AG08396 (cell line): ENCODE results near the gene FAHD1.

Source experiments
- DNase-seq: peaks from one replicate; pipeline ENCODE4 v3.0.0; 2012; ENCODE audit warnings: low spot score, mixed read lengths

The FAHD1 gene

DNA sequence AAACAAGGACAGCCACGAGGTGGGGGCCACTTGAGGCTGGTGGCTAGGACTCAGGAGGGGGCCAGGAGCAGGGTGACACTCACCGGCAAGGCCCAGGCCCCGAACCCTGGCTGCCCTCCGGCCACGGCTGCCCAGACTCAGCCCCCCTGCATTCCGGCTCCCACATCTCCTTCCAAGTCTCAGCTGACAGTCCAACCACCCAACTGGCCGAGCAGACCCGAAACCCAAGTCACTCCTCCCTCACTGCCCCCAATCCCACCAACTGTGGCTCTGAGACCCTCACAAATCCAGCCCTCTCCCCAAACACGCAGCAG is 9.8 kb upstream of the FAHD1 start:
- no peak for DNase-seq

DNA sequence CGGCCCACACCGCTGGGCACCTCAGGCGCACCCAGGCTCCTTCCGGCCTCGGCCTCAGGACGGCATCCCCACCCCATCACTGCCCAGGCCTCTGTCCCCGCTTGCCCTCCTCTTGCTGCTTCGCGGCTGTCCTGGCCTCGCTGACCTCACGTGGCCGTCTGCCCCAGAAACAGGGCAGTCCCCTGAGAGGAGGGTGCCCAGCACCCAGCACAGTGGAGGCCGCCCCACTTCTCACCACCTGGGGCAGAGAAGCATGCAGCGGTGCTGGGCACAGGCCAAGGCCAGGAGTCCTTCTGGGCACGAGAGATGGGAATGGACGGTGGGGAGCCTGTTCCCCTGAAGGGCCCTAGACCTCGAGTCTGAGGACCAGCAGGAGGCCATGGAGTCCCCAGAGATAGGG is 9.3 kb upstream of the FAHD1 start:
- DNase-seq: no peak

DNA sequence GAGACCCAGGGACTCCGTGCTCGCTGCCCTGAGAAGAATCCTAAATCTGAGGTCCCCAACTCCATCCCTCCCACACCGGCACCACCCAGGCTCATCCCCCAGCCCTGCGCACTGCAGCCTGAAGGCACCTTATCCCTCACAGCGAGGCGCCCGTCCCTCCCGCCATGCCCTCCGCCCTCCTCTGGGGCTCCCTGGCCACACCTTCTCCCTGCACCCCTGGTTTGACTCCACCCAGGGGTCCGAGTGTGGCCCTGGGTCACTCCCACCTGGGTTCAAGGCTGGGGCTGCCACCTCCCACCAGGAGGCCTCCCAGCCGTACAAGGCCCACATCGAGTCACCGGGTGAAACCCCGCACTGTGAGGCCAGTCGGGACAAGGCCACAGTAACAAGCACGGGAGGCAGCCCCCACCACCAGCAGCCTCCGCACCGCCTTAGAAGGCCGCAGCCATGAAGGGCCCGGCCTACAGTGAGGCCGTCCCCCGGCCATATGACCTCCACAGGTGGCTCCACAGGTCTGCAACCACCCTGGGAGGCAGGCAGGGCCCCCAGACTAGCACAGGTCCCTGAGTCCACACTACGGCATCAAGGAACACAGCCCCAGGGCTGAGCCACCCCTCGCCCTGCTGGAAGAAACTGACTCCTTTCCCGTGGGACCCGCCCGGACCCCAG is 8.7 kb upstream of the FAHD1 start:
- DNase-seq: no peak

DNA sequence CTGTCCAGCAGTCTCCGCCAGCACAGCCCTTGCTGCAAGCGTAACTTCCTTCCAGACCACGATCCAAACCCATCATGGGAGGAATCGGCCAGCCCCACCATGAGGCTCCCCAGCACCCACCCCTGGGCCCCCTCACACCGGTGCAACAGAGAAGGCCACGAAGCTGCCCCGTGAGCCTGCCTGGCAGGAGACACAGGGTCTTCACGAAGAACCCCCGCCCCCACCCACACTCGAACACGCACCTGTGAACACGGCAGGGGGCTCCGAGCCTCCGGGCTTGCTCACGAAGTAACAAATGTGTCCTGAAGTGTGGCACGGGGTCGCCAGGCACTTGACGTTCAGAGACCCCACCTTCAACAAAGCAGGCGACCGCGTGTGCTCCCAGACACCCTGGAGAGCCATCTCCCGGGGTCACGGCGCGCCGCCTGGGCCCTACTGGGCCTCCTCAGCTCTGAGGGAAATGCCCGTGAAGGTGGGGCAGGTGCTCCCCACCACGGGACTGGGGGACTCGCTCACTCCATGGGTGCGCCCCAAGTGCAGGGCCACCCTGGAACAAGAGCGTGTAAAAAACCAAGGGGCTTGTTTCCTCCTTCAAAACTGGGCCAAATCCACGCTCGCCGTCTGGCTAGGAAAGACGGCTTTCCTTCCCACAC is 8.0 kb upstream of the FAHD1 start:
- no peak for DNase-seq

DNA sequence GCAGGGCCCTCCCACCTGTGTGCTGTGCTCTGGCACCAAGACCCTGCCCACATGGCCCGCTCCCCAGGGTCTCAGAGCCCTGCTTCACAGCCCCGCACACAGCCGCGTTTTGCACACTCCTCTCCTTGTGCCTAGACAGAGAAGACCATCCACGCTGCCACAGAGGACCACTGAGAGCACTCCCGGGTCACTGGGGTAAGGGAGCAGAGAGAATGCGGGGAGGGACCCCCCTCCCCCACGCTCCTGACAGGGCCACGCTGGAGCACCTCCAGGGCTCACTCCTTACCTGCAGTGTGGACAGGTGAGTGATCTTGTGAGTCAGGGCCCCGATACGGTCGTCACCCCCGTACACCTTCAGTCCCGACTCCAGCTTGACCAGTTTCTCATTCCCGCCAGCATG is 7.4 kb upstream of the FAHD1 start:
- no peak for DNase-seq

DNA sequence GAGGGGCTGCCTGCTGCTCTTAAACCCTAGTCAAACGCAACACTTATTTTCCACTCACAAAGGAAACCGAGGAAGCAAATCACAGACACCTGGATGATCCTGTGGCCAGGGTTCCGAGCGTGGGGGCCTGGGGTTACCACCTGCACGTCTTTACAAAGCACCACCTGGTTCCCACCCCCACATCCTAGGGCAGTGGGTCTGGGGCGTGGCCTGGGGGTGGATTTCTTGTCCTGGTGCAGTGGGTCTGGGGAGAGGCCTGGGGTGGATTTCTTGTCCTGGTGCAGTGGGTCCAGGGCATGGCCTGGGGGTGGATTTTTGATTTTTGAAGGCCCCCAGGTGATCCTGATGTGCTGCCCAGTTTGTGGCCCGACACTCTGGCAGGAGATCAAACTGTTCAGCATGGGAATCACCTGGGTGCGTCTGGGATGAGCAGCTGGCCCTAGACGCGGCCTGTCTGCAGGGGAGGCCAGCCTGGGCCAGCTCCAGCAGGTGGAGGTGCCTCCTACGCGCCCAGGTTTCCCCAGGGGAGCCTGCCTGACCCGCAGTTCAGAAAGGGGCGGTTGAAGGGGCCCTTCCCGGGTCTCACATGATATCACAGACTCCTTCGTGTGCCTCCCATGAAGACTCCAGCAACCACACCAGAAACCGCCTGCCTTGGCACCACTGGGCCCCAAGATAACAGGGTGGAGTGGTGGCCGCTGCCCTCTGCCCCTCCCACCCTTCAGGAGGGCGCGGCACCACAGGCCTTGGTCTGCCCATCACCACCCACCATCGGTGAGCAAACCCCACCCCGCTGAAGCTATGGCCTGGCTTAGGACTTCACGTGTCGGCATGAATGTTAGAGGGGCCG is 6.7 kb upstream of the FAHD1 start:
- DNase-seq: no peak

DNA sequence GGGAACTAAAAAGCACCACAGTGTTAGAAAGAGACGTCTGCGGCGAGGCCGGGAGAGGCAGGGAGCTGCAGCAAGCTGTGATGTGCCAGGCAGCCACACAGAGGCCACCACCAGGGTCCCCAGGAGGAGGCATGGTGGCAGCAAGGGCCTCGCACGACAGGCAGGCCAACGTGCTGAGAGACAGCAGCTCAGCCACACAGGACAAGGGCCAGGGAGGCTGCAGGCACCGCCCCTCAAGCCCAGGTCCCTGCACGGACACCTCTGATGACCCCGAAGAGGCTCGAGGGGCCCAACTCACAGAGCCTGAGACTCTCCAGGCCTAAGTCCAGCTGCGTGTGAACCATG is 6.1 kb upstream of the FAHD1 start:
- no peak for DNase-seq

DNA sequence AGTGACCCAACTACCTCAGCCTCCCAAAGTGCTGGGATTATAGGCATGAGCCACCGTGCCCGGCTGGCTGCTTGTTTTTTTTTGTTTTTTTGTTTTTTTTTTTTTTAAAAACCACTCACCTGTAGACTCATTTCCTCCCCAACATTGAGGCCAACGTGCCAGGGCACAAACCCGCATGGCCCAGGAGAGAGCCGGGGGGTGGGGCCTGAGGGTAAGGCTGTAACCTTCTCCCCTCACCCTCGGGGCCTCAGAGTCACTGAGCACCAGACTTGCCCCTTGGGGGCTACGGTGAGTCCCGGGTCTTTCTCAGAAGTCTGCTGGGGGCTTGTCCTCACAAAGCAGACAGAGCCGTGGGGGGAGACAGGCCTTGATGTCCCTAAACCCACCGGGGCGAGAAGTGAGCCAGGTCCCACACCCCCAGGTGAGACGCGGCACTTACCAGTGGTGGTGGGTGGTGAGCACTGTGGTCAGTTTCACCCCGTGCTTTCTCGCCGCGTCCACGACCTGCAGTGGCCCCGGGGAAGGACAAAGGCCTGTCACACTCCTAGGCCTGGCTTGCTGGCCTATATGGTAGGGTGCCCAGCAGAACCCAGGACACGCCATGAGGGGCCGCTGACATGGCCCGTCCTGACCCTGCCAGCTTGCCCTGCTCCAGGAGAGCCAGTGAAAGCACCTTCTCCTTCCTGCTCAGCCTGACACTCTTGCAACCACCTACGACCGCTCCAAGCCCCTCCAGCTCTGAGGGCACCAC is 5.0 kb upstream of the FAHD1 start:
- no peak for DNase-seq

DNA sequence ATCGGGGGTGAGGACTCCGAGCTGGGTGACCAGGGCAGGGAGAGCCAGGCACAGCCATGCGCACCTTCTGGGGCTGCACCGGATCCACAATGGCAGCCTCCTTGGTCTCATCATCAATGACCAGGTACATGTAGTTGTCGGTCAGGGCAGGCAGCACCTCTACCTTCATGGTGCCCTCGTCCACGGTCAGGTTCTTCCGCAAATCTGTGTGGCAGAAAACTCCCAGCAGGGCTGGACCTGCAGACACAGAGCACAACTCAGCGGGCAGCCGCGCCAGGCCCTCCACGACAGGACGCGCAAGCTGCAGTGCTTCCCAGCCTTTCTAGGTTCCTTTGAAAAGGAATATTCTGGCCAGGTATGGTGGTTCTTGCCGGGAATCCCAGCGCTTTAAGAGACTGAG is 4.2 kb upstream of the FAHD1 start:
- no peak for DNase-seq

DNA sequence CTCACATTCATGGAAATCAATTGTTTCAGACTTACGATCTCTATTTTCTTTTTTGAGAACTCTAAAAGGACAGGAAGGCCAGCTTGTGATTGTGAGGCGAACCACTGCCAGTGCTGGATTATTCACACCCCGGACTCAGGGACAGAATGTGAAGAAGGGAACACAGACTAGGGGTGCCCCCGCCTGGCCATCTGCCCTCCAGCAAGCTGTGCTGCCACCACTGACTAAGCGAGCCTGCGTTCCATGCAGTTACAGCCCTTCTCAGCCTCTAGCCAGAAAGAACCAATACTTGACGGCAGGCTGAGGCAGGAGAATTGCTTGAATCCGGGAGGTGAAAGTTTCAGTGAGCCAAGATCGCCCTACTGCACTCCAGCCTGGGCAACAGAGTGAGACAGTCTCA is 3.2 kb upstream of the FAHD1 start:
- peak; percentile 57 for DNase-seq

DNA sequence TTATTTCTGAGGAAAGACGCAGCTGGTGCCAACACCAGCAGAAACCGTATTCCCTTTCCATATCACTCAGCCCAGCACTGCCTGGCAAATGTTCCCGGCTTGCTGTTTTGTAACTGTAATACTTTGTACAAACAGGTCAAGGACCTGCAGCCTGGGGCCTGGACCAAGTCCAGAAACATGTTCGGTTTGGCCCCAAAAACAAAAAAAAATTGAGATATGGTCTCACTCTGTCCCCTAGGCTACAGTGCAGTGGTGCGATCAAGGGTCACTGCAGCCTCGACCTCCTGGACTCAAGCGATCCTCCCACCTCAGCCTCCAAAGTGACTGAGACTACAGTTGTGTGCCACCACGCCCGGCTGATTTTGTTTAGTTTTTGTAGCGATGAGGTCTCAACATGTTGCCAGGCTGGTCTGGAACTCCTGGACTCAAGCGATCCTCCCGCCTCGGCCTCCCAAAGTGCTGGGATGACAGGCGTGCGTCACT is 1.6 kb upstream of the FAHD1 start:
- no peak for DNase-seq

DNA sequence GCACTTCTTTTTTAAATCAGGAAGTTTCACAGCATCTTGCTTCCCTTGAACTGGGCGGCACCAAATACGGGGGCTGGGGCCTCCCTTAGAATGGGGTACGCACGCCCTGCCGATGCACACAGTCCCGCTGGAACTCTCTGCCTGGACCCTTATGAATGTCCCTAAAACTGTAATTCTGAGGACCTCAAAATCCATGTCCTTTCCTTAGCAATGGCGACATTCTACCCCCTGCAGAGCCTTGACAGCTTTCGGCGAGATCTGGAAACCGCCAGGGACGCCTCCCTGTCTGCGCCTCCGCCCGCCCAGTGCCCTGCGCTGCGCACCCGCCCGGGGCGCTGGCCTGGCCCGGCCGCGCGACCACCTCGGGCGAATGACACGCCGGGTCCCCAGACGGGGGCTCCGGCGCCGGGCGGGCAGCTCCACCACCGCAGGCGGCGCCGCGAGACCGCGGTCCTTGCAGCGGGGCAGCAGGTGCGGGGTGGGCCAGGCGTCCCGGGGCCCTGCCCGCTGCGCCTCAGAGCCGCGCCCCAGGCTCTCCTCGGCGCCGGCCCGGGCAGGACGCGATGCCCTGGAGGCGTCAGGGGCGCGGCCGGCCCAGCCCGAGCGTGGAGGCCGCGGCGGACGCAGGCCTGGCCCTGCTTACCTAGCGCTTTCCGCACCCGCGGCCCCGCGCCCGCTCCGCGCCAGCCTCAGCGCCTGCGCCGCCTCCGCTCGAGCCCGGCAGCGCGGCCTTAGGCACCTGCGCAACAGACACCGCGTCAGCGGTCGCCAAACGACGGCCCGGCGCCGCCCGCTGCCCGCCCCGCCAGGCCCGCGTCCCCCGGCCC is 929 bp upstream of the FAHD1 start:
- peak; percentile 59 for DNase-seq

DNA sequence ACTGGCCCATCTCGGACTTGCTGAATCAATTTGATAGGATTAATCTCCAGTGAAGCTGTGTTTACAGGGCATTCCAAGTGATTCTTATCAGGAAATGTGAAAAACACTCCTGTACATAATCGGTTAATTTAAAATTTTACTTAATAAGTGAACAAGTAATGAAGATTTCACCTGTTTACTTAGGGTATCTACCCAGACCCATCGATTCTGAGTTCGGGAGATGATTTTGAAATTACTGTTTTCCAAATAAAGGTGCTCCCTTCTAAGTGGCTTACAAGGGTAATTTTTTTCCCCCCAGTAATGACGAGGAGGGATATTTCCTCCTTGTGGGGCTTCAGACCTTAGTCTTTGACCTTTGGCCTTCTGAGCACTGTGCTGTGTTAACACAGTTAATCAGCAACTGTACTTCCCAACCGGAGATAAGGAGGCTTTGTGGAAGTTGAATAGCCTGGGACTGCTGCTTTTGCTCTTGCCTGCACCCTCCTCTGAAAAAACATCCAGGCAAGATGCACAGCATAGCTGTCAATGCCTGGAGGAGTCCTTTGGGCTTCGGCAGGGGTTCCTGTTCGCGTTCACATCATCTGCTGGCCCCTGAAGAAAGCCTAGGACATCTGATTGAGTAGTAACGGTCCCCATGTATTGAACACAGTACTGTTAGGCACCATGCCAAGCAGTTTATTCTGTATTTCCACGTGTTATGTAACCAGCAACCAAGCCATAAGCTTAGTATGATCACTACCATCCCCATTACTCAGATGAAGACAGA is 1.8 kb downstream of the FAHD1 start:
- DNase-seq: no peak

DNA sequence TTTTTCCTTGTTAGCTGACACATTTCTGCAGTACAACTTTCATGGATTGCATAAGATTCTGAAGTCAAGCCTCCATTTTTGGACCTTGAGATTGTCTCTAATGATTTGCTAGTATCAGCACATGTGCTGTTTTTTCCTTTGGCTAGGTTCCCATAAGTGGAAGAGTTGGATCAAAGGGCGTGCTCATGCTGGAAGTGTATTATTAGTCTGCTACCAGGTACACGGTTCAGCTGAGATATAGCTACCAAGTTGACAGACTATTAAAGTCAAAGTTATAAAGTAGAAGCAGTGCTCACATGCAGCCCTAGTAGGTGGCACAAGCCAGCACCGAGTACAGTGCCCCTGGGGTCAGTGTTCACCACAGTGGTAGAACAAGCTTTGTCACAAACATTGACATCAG is 3.2 kb downstream of the FAHD1 start:
- no peak for DNase-seq

DNA sequence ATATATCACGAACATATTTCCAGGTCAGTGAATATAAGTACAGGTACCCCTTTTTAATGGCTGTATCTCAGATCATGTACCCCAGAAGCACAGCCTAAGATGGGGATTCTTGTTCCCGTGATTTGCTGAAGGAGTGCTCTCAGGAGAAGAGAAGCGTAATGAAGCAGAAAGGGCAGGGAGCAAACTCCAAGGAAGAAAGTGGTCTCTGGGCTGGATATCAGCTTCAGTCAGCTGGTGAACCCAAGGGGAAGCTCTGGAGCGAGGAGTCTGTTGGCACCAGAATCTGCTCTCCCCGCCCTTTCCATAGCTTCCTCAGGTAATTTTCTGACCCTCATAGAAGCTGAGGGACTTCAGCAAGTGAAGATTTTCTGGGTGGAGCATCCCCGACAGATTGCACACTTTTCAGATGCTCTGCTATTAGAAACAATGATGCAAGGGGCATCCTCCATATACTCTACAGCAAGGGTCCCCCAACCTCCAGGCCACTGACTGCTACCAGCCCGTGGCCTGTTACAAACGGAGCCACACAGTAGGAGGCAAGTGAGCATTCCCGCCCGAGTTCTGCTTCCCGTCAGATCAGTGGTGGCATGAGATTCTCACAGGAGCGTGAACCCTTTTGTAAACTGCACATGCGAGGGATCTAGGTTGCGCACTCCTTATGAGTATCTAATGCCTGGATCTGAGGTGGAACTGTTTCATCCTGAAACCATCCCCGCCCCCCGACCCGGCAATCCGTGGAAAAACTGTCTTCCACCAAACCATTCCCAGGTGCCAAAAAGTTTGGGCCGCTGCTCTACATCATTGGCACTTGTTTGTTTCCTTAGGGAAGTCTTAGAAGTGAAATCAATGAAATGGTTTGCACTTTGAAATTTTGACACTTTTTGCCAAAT is 4.4 kb downstream of the FAHD1 start:
- DNase-seq: no peak

DNA sequence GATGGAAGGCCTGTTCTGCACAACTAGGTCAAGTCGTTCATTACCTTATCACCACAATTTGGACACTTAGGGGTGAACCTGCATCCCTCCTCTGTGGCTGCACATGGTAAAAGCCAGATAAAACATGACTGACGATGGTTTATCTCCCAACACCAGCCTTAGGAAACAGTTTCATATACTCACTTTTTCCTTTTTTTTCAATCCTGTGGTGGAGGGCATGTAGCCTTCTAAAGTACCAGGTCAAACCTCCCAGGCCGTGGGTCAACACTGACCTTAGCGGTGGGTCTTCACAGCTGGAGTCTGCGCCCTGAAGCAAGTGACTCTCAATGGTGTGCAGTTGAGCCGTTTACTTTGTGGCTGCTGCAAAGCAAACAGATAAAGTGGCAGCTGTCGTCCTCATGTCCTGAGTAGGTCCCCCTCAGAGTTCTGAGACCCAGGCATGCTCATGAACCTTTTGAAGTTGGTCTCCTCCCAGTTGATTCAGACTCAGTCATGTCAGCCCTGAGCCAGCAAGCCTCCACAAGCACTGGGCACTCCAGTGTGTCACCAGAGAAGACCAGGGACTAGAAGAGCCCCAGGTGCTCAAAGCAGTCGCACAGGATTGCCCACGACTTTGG is 5.9 kb downstream of the FAHD1 start:
- no peak for DNase-seq

DNA sequence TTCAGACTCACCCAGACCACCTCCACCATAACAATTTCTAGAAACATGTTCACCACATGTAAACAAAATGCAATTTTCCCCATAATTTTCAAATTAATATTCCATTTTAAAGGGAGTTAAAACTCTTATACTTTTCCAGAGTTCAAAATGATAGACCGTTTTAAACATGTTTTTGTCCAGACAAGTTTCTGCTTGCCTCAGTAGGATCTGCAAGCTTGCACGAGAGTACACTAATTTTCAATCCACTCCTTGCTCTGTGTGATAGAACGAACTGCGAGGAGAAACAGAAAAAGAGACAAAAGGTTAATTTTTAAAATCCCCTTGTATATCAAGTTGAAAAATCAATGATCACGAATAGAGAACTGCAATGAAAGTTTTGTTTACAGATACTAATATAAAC is 7.1 kb downstream of the FAHD1 start:
- DNase-seq: no peak

DNA sequence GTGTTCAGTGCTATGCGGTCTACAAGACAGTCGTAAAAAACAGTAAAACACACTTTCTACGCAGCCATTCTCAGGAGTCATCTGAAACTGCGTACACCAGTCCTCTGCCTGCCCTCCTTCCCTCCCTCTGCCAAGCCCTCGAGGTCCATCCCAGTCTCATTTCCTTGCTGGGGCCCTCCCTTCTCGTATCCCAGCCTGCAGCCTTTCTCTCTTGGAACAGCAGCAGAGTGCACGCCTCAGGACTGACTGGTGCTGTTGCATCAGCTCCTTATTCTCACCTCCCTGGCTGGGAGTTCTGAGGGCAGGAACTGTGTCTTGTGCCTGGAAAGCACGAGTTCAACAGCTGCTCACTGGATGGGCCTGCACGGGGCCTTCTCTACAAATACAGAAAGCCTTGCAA is 12.5 kb downstream of the FAHD1 start:
- no peak for DNase-seq

DNA sequence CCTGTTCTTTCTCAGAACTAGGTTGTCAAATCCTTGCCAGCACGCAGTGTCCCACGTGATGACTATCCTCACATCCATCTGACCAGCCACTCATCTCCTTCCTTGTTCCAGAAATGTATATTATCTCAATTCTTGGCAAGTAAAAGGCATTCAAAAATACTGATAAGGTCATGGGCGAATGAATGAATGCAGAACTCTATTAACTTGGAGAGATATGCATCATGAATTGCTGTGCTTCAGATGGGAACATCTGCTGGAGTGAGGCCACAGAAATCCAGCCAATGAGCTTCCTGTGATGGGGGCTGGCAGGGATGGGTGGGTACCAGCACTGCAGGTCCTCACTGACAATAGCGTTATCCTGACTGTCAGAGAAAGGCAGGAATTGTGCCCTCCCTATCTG is 19.0 kb downstream of the FAHD1 start:
- no peak for DNase-seq

DNA sequence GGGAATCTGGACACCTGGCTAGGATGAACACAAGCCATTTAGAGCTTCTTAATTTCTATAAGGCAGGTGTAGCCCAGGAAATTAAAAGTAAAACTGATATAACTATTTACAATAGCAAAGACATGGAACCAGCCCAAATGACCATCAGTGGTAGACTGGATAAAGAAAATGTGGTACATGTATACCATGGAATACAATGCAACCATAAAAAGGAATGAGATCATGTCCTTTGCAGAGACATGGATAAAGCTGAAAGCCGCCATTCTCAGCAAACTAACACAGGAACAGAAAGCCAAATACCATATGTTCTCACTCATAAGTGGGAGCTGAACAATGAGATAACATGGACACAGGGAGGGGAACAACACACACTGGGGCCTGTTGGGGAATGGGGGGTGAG is 19.4 kb downstream of the FAHD1 start:
- DNase-seq: no peak
